Tibial artery (tissue), 4 donors: ENCODE measurements around the gene FOXO3.
A peak's percentile ranks its signal among the peaks of the same experiment; 100 is the strongest.

Source experiments
- DNase-seq, 2 donors: peaks; one replicate each; pipeline ENCODE4 v3.0.0-alpha.2; 2019
- H3K27ac ChIP-seq, 2 donors: fragments of 200-600 bp; sonication (generic) in 1 of 2; 1 replicate in 1 of 2; 2 replicates in 1 of 2; pipeline ENCODE4 v1.5.1; 2018 to 2019; ENCODE audit warnings: mild to moderate bottlenecking in 1 of 2
- H3K27me3 ChIP-seq, 2 donors: fragments of 200-600 bp; sonication (generic) in 1 of 2; one replicate each; pipeline versions ENCODE4 v1.5.1 to v1.6.0; 2016 to 2019
- H3K36me3 ChIP-seq, 3 donors: fragments of 200-600 bp; sonication (generic) in 2 of 3; one replicate each; pipeline ENCODE4 v1.5.1; 2016 to 2019; ENCODE audit warnings: mild to moderate bottlenecking in 2 of 3
- H3K4me1 ChIP-seq, 4 donors: fragments of 200-600 bp; sonication (generic) in 2 of 4; 1 replicate in 3 of 4; 2 replicates in 1 of 4; pipeline ENCODE4 v1.5.1; 2016 to 2019
- H3K4me3 ChIP-seq, 2 donors: fragments of 200-600 bp; sonication (generic) in 1 of 2; 1 replicate in 1 of 2; 2 replicates in 1 of 2; pipeline ENCODE4 v1.5.1; 2018 to 2019; ENCODE audit warnings: mild to moderate bottlenecking in 2 of 2
- H3K9me3 ChIP-seq, 3 donors: fragments of 200-600 bp; sonication (generic) in 1 of 3; one replicate each; pipeline ENCODE4 v1.5.1; 2016 to 2019
- CTCF ChIP-seq, 2 experiments: fragments of 200-600 bp in 1 of 2; fragments of 450-650 bp in 1 of 2; IDR thresholded peaks; one replicate each; pipeline ENCODE4 v1.5.1; 2017 to 2019; ENCODE audit warnings: antibody characterized with exemption in 2 of 2, mild to moderate bottlenecking in 1 of 2, moderate library complexity in 1 of 2
- intact Hi-C: fragments of 100-400 bp; cut with DNase I; formaldehyde crosslinking; loops from one replicate; pipeline ENCODE4 v1.15.0; 2023; ENCODE audit warnings: low total_unique reads

The FOXO3 gene

GRCh38 chr6:108608453-108609275 lies 47.9 kb downstream of the FOXO3 start:
- H3K27ac ChIP-seq, result peak overlapping the region; percentile 71
- peaks cover 0 to 92% (median 66%) of the 10 kb centered on the region in 4 donors for H3K4me1 ChIP-seq
- TF ChIP-seq CTCF (IDR thresholded peaks at IDR 0.05), result no peak
- H3K9me3 ChIP-seq, result peaks cover 0 to 8% (median 0%) of the 10 kb centered on the region in 3 donors
- H3K36me3 ChIP-seq, result peaks cover 0 to 7% (median 0%) of the 10 kb centered on the region in 3 donors
- no peak overlapping the region for H3K4me3 ChIP-seq
- no peaks in the 10 kb centered on the region for H3K27me3 ChIP-seq
- intact Hi-C loops, result loop anchor here (10.0 kb wide), 1 partner anchor 46 kb away; no protein-coding TSS in a partner anchor
- peak in 1 of 2 donors; percentile 21 for DNase-seq

GRCh38 chr6:108609276-108609769 lies 48.6 kb downstream of the FOXO3 start:
- Histone ChIP-seq H3K27me3 (no peaks in the 10 kb centered on the region), H3K4me3 (no peak overlapping the region), H3K36me3 (peaks cover 0 to 7% (median 0%) of the 10 kb centered on the region in 3 donors), H3K27ac (peak overlapping the region; percentile 71), H3K9me3 (peaks cover 0 to 8% (median 0%) of the 10 kb centered on the region in 3 donors), H3K4me1 (peaks cover 0 to 92% (median 66%) of the 10 kb centered on the region in 4 donors)
- peak in 1 of 2 donors; percentile 30 for DNase-seq
- intact Hi-C loops, result loop anchor here (10.0 kb wide), 1 partner anchor 45 kb away; no protein-coding TSS in a partner anchor
- no peak for TF ChIP-seq CTCF (IDR thresholded peaks at IDR 0.05)

- H3K4me3 ChIP-seq, result no peak overlapping the region
- H3K27me3 ChIP-seq, result no peaks in the 10 kb centered on the region
- peaks cover 0 to 92% (median 59%) of the 10 kb centered on the region in 4 donors for H3K4me1 ChIP-seq
- DNase-seq, result no peak
- intact Hi-C loops, result no loop called here
- peaks cover 0 to 8% (median 0%) of the 10 kb centered on the region in 3 donors for H3K9me3 ChIP-seq
- TF ChIP-seq CTCF (IDR thresholded peaks at IDR 0.05), result no peak
- peaks cover 0 to 7% (median 0%) of the 10 kb centered on the region in 3 donors for H3K36me3 ChIP-seq
- peak overlapping the region; percentile 15 to 32 for H3K27ac ChIP-seq
Measured at GRCh38 chr6:108610270-108610839, 49.6 kb downstream of the FOXO3 start.

GRCh38 chr6:108610957-108611586 lies 50.4 kb downstream of the FOXO3 start:
- Histone ChIP-seq H3K36me3 (peaks cover 0 to 7% (median 0%) of the 10 kb centered on the region in 3 donors), H3K9me3 (peaks cover 0 to 8% (median 0%) of the 10 kb centered on the region in 3 donors), H3K27ac (peak overlapping the region; percentile 15 to 32), H3K4me1 (peaks cover 0 to 92% (median 56%) of the 10 kb centered on the region in 4 donors), H3K27me3 (no peaks in the 10 kb centered on the region), H3K4me3 (no peak overlapping the region)
- DNase-seq, result no peak
- intact Hi-C loops, result no loop called here
- TF ChIP-seq CTCF (IDR thresholded peaks at IDR 0.05), result no peak

GRCh38 chr6:108612852-108613251 lies 52.1 kb downstream of the FOXO3 start:
- H3K27ac ChIP-seq, result no peak overlapping the region
- peaks cover 0 to 92% (median 51%) of the 10 kb centered on the region in 4 donors for H3K4me1 ChIP-seq
- no peaks in the 10 kb centered on the region for H3K27me3 ChIP-seq
- no peak for TF ChIP-seq CTCF (IDR thresholded peaks at IDR 0.05)
- H3K9me3 ChIP-seq, result peaks cover 0 to 8% (median 0%) of the 10 kb centered on the region in 3 donors
- no peak overlapping the region for H3K4me3 ChIP-seq
- intact Hi-C loops, result no loop called here
- H3K36me3 ChIP-seq, result peaks cover 0 to 7% (median 0%) of the 10 kb centered on the region in 3 donors
- DNase-seq, result no peak
